PFSK-1 (cell line): ENCODE results near the gene DLGAP1.

Experiments used
- POLR2AphosphoS5 ChIP-seq: IDR thresholded peaks from 2 replicates; pipeline ENCODE4 v1.6.1; 2012; ENCODE audit warnings: low read depth, mild to moderate bottlenecking, control low read depth, low read length, moderate library complexity
- REST ChIP-seq, 2 experiments: IDR thresholded peaks; 2 replicates each; pipeline versions ENCODE4 v1.6.1 to v1.8.0; 2011 to 2012; ENCODE audit warnings: low read depth in 2 of 2, low read length in 2 of 2, control low read depth in 1 of 2, inconsistent platforms in 1 of 2, mild to moderate bottlenecking in 1 of 2, moderate library complexity in 1 of 2; ENCODE audit not compliant: insufficient read depth in 1 of 2
- TAF1 ChIP-seq: IDR thresholded peaks from 2 replicates; pipeline ENCODE4 v1.6.1; 2012; ENCODE audit warnings: low read length, control low read depth, borderline replicate concordance; ENCODE audit not compliant: insufficient read depth

DNA sequence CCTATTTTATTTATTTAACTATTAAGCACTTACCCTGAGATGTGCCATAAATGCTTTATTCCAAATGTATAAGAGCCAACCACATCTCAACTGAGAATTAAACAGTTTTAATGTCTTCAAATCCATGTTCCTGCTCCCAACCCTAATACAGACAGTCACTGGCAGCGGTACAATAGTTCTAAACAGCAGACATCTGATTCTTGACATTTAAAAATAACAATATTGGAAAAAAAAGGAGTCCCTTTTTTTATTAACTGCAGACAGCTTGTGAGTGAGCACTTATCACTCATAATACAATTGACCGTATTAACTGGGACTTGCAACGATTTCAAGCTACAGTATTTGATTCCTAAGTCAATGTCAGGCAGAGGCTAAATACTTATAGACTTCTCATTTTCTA lies 580.5 kb downstream of the DLGAP1 start:
- TF ChIP-seq REST (IDR thresholded peaks at IDR 0.05; ENCODE audit: insufficient read depth in 1 of 2, low read depth in 2 of 2, low read length in 2 of 2), result no peak
- no peak for TF ChIP-seq POLR2AphosphoS5
- no peak for TF ChIP-seq TAF1
